CD4-positive, alpha-beta T cell (primary cell): ENCODE results near the gene MYZAP. TPM values are rescaled to one million over a fixed set of nuclear protein-coding genes. Genes with fewer than 3 reads are reported as not detected.

Experiments used
- ATAC-seq: fragments of 200-7000 bp; cut with Tn5 transposase; one replicate; pipeline ENCODE4 v1.10.0; 2022; ENCODE audit warnings: mild to moderate bottlenecking; ENCODE audit not compliant: poor library complexity
- CTCF ChIA-PET: fragments of 350-600 bp; sonication (Branson Sonifier 250); formaldehyde crosslinking; loops from one replicate; lab custom pipeline; 2021; ENCODE audit warnings: antibody characterized with exemption, inconsistent platforms; lab: Charles Lee
- POLR2A ChIA-PET: fragments of 350-600 bp; sonication (Branson Sonifier 250); formaldehyde crosslinking; loops from one replicate; lab custom pipeline; 2021; ENCODE audit warnings: antibody characterized with exemption, inconsistent platforms; lab: Charles Lee
- DNase-seq, 14 experiments: peaks; one replicate each; pipeline ENCODE4 v3.0.0-alpha.2; 2013 to 2020; ENCODE audit warnings: mixed read lengths in 2 of 14
- H3K27ac ChIP-seq, 2 donors: one replicate each; pipeline versions ENCODE4 v1.5.1 to v1.7.0; 2013; ENCODE audit warnings: low read length in 2 of 2, low read depth in 1 of 2, mild to moderate bottlenecking in 1 of 2
- H3K27me3 ChIP-seq, 2 experiments: 1 replicate in 1 of 2; 2 replicates in 1 of 2; pipeline versions ENCODE4 v1.6.1 to v1.7.0; 2013; ENCODE audit warnings: low read length in 2 of 2, control low read depth in 1 of 2, mild to moderate bottlenecking in 1 of 2, moderate library complexity in 1 of 2; ENCODE audit not compliant: insufficient read depth in 2 of 2, control insufficient read depth in 1 of 2
- H3K36me3 ChIP-seq: one replicate; pipeline ENCODE4 v1.6.1; 2013; ENCODE audit warnings: low read length, control low read depth; ENCODE audit not compliant: insufficient read depth
- H3K4me1 ChIP-seq: one replicate; pipeline ENCODE4 v1.6.1; 2013; ENCODE audit warnings: low read length, control low read depth; ENCODE audit not compliant: insufficient read depth
- H3K4me3 ChIP-seq: one replicate; pipeline ENCODE4 v1.5.1; 2013; ENCODE audit warnings: mild to moderate bottlenecking, low read length, moderate library complexity
- H3K9me3 ChIP-seq, 2 experiments: 1 replicate in 1 of 2; 2 replicates in 1 of 2; pipeline versions ENCODE4 v1.6.1 to v1.7.0; 2013; ENCODE audit warnings: low read length in 2 of 2, mild to moderate bottlenecking in 2 of 2, control low read depth in 1 of 2, moderate library complexity in 1 of 2; ENCODE audit not compliant: control insufficient read depth in 1 of 2, insufficient read depth in 1 of 2
- H3K27ac Mint-ChIP-seq: one replicate; pipeline ENCODE4 v1.8.0; 2020; ENCODE audit warnings: mixed read lengths
- H3K27me3 Mint-ChIP-seq: one replicate; pipeline ENCODE4 v1.8.0; 2021; ENCODE audit warnings: mixed read lengths
- H3K36me3 Mint-ChIP-seq: one replicate; pipeline ENCODE4 v1.8.0; 2021; ENCODE audit warnings: low read depth, mixed read lengths
- H3K4me1 Mint-ChIP-seq: one replicate; pipeline ENCODE4 v1.8.0; 2021; ENCODE audit warnings: low read depth, mixed read lengths
- H3K4me3 Mint-ChIP-seq: one replicate; pipeline ENCODE4 v1.8.0; 2020; ENCODE audit warnings: mild to moderate bottlenecking, mixed read lengths
- H3K9me3 Mint-ChIP-seq: one replicate; pipeline ENCODE4 v1.8.0; 2020; ENCODE audit warnings: mixed read lengths
- CTCF ChIP-seq: fragments of 200-600 bp; IDR thresholded peaks from one replicate; pipeline ENCODE4 v1.8.0; 2022; ENCODE audit warnings: antibody characterized with exemption, mild to moderate bottlenecking
- intact Hi-C, 2 experiments: fragments of 100-400 bp; cut with DNase I in 1 of 2; cut with micrococcal nuclease in 1 of 2; formaldehyde crosslinking; loops; one replicate each; pipeline versions ENCODE4 v1.15.1 to v1.9.0; 2023 to 2025; cut with DNase I, micrococcal nuclease
- total RNA-seq, 174 experiments: library from RNA in 2 of 174; stranded (reverse) in 2 of 174; gene quantifications; one replicate each; pipeline ENCODE4 v1.2.3 and lab custom pipeline; 2021 to 2026

Gene MYZAP
- total RNA-seq, 2 experiments from 2014 or later: 0.66 to 1.1 TPM

- CTCF ChIA-PET: no interaction called here
- Histone ChIP-seq H3K36me3 (no peaks in the 10 kb centered on the region), H3K4me1 (no peaks in the 10 kb centered on the region), H3K27ac (no peak overlapping the region), H3K27me3 (peaks cover 0 to 5% of the 10 kb centered on the region in 2 experiments), H3K9me3 (peaks cover 0 to 4% of the 10 kb centered on the region in 2 experiments), H3K4me3 (no peak overlapping the region)
- ATAC-seq (no peak), DNase-seq (no peak)
- Mint-ChIP-seq H3K27me3 (peaks cover 21% of the 10 kb centered on the region), H3K27ac (no peak overlapping the region), H3K36me3 (no peaks in the 10 kb centered on the region), H3K4me3 (no peak overlapping the region), H3K9me3 (no peaks in the 10 kb centered on the region), H3K4me1 (no peaks in the 10 kb centered on the region)
- no peak for TF ChIP-seq CTCF
- POLR2A ChIA-PET: interaction anchor here (0.6 kb wide), 1 partner anchor 112 kb away, joined by 3 read pairs; no protein-coding TSS in a partner anchor
- intact Hi-C loops: no loop called here
Observed at GRCh38 chr15:57676585-57676984, 84.9 kb downstream of the MYZAP start.

- DNase-seq (no peak), ATAC-seq (no peak)
- Histone ChIP-seq H3K4me3 (no peak overlapping the region), H3K4me1 (no peaks in the 10 kb centered on the region), H3K27me3 (peaks cover 0 to 5% of the 10 kb centered on the region in 2 experiments), H3K9me3 (no peaks in the 10 kb centered on the region), H3K27ac (no peak overlapping the region), H3K36me3 (no peaks in the 10 kb centered on the region)
- no peak overlapping the region for H3K27ac Mint-ChIP-seq
- H3K4me1 Mint-ChIP-seq: no peaks in the 10 kb centered on the region
- CTCF ChIA-PET: no interaction called here
- TF ChIP-seq CTCF: no peak
- no peaks in the 10 kb centered on the region for H3K9me3 Mint-ChIP-seq
- intact Hi-C loops: no loop called here
- POLR2A ChIA-PET: no interaction called here
- H3K4me3 Mint-ChIP-seq: no peak overlapping the region
- H3K36me3 Mint-ChIP-seq: no peaks in the 10 kb centered on the region
- H3K27me3 Mint-ChIP-seq: peaks cover 18% of the 10 kb centered on the region
Observed at GRCh38 chr15:57677204-57677603, 85.5 kb downstream of the MYZAP start.

- no peaks in the 10 kb centered on the region for H3K4me1 Mint-ChIP-seq
- no peaks in the 10 kb centered on the region for H3K9me3 ChIP-seq
- ChIA-PET CTCF (no interaction called here), POLR2A (no interaction called here)
- H3K9me3 Mint-ChIP-seq: no peaks in the 10 kb centered on the region
- H3K36me3 Mint-ChIP-seq: no peaks in the 10 kb centered on the region
- H3K27ac Mint-ChIP-seq: no peak overlapping the region
- ATAC-seq (no peak), DNase-seq (no peak)
- no peaks in the 10 kb centered on the region for H3K36me3 ChIP-seq
- H3K27ac ChIP-seq: no peak overlapping the region
- no peak overlapping the region for H3K4me3 Mint-ChIP-seq
- intact Hi-C loops: no loop called here
- no peak overlapping the region for H3K4me3 ChIP-seq
- H3K27me3 Mint-ChIP-seq: peaks cover 10% of the 10 kb centered on the region
- H3K4me1 ChIP-seq: no peaks in the 10 kb centered on the region
- H3K27me3 ChIP-seq: no peaks in the 10 kb centered on the region
- TF ChIP-seq CTCF: no peak
Observed at GRCh38 chr15:57680021-57680420, 88.3 kb downstream of the MYZAP start.
